Measurements from ENCODE around the gene MGAT4D. TPM values are rescaled to one million over a fixed set of nuclear protein-coding genes. Genes with fewer than 3 reads are reported as not detected.
A peak's percentile ranks its signal among the peaks of the same experiment; 100 is the strongest.

The MGAT4D gene
- total and polyA plus RNA-seq, 2 donors (not counting 1 experiment from before 2014, with no cell fraction given) = not detected

DNA sequence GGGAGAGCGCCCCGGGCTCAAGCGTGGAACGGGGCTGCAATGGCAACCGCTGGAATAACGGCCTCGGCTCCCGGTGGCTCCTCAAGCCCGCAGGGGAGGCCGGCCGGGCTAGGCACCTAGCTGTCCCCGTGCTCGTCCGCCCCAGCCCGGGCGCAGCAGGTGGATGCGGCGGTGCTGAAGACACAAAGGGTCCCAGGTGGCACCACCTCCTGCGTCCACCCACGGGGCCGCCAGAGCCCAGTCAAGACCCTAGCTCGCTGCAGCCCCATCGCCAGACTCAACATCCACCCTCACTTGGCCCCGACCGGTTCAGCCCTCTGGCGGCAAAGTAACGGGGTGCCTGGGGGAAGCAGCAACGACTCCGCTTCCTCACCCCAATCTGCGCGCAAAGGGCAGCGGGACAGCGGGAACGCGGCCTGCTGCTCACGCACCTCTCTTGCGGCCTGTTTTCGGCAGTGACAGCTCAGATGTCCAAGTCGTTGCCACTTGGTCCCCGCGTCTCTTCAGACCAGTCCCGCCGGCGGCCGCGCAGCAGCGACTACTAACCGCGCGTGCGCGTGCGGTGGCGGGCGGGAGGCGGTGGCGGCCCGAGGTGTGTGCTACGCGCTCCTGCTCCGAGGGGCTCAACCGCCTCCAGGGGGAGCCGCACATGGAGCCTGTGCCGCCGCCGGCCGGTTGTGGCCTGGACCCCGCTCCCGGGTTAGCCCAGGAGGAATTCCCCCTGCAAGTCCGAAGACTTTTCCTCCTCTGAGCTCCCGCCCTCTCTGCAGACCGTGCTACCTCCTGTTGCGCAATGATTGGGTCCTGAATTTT lies 70.8 kb downstream of the MGAT4D start, which contains the start of gene CLGN:
TSS of gene CLGN (minus strand) at position 543 of the 813 bp plus-strand sequence. CDS start 14,570 bp downstream, outside the sequence.
- Histone ChIP-seq H3K4me2 (replicated peaks; ENCODE audit: low read depth, low read length, poor library complexity, severe bottlenecking) (peak within 1 kb of the TSS; percentile 83), H3K79me2 (ENCODE audit: control insufficient read depth, insufficient read depth, low read length) (no peaks in the 10 kb centered on the region), H3K4me3 (ENCODE audit: control extremely low read depth in 1 of 5, extremely low read depth in 1 of 5, insufficient read depth in 1 of 5, low read depth in 2 of 5, low read length in 4 of 5) (peak within 1 kb of the TSS; percentile 31 to 66 (median 53)), H4K20me1 (ENCODE audit: control insufficient read depth, insufficient read depth, low read length, poor library complexity, severe bottlenecking) (no peaks in the 10 kb centered on the region), H3K27me3 (replicated peaks in 1 of 4; ENCODE audit: control extremely low read depth in 1 of 4, control insufficient read depth in 3 of 4, insufficient read depth in 4 of 4, low read length in 3 of 4) (peaks cover 0 to 23% (median 6%) of the 10 kb centered on the region in 4 experiments), H3K36me3 (replicated peaks in 1 of 2; ENCODE audit: control extremely low read depth in 1 of 2, control insufficient read depth in 1 of 2, extremely low read depth in 1 of 2, insufficient read depth in 2 of 2, low read length in 1 of 2) (no peaks in the 10 kb centered on the region), H3K9ac (ENCODE audit: low read length) (peak within 1 kb of the TSS; percentile 60), H3K27ac (ENCODE audit: low read length in 2 of 2) (no peak within 1 kb of the TSS), H2AFZ (ENCODE audit: insufficient read depth, low read depth, low read length, poor library complexity, severe bottlenecking) (peak within 1 kb of the TSS; percentile 80), H3K9me3 (ENCODE audit: control extremely low read depth in 1 of 3, control insufficient read depth in 2 of 3, insufficient read depth in 1 of 3, low read length in 2 of 3) (no peaks in the 10 kb centered on the region), H3K4me1 (ENCODE audit: control insufficient read depth in 2 of 2, insufficient read depth in 2 of 2, low read length in 2 of 2) (peaks cover 13% of the 10 kb centered on the region in 2 donors)
- TF ChIP-seq, protein P1, sequence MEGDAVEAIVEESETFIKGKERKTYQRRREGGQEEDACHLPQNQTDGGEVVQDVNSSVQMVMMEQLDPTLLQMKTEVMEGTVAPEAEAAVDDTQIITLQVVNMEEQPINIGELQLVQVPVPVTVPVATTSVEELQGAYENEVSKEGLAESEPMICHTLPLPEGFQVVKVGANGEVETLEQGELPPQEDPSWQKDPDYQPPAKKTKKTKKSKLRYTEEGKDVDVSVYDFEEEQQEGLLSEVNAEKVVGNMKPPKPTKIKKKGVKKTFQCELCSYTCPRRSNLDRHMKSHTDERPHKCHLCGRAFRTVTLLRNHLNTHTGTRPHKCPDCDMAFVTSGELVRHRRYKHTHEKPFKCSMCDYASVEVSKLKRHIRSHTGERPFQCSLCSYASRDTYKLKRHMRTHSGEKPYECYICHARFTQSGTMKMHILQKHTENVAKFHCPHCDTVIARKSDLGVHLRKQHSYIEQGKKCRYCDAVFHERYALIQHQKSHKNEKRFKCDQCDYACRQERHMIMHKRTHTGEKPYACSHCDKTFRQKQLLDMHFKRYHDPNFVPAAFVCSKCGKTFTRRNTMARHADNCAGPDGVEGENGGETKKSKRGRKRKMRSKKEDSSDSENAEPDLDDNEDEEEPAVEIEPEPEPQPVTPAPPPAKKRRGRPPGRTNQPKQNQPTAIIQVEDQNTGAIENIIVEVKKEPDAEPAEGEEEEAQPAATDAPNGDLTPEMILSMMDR (IDR thresholded peaks at IDR 0.05) = peak; percentile 32
- TF ChIP-seq EZH2 (IDR thresholded peaks at IDR 0.05; ENCODE audit: borderline replicate concordance, insufficient read depth, low read depth, low read length, poor library complexity, severe bottlenecking) = no peak
- DNase-seq (peak; percentile 76), ATAC-seq (ENCODE audit: low read depth) (peak; percentile 84)
- 1% methylated on average over 67 of the region's 73 CpGs for WGBS (ENCODE audit: insufficient coverage)
- ChIA-PET CTCF (interaction anchor here (0.6 to 1.9 kb wide), 7 partner anchors 9 to 1132 kb away, joined by 3 to 7 read pairs (median 3); partner anchors contain the start of gene SCOC), POLR2A (no interaction called here)
- Mint-ChIP-seq H3K4me3 (peak within 1 kb of the TSS; percentile 78), H3K9me3 (ENCODE audit: insufficient read depth) (no peaks in the 10 kb centered on the region), H3K27ac (no peak within 1 kb of the TSS), H3K27me3 (peaks cover 33% of the 10 kb centered on the region), H3K4me1 (peaks cover 11% of the 10 kb centered on the region)
- intact Hi-C loops (cut with micrococcal nuclease) = no loop called here
